ENCODE results near the gene PAK4. TPM values are rescaled to one million over a fixed set of nuclear protein-coding genes. Genes with fewer than 3 reads are reported as not detected.

PAK4 gene
- total RNA-seq, 2 experiments from 2014 or later, result 2.7 to 6.3 TPM

GRCh38 chr19:39173502-39173991, 48.0 kb downstream of the PAK4 start:
- H3K36me3 ChIP-seq (ENCODE audit: insufficient read depth, low read length), result peaks cover 45% of the 10 kb centered on the region
- H3K27ac ChIP-seq (ENCODE audit: low read depth in 1 of 2, low read length in 2 of 2), result no peak overlapping the region
- no peaks in the 10 kb centered on the region for H3K4me1 ChIP-seq (ENCODE audit: insufficient read depth, low read length)
- H3K27ac Mint-ChIP-seq, result no peak overlapping the region
- H3K27me3 ChIP-seq (ENCODE audit: control insufficient read depth in 1 of 2, insufficient read depth in 2 of 2, low read length in 2 of 2), result no peaks in the 10 kb centered on the region
- ATAC-seq (ENCODE audit: poor library complexity) (no peak), DNase-seq (no peak)
- intact Hi-C loops (cut with DNase I, micrococcal nuclease), result no loop called here
- no peaks in the 10 kb centered on the region for H3K4me1 Mint-ChIP-seq (ENCODE audit: low read depth)
- no peaks in the 10 kb centered on the region for H3K9me3 ChIP-seq (ENCODE audit: control insufficient read depth in 1 of 2, insufficient read depth in 1 of 2, low read length in 2 of 2)
- H3K36me3 Mint-ChIP-seq (ENCODE audit: low read depth), result peaks cover 37% of the 10 kb centered on the region
- H3K4me3 ChIP-seq (ENCODE audit: low read length), result no peak overlapping the region
- CTCF ChIA-PET, result no interaction called here
- no peaks in the 10 kb centered on the region for H3K27me3 Mint-ChIP-seq
- H3K9me3 Mint-ChIP-seq, result no peaks in the 10 kb centered on the region
- POLR2A ChIA-PET, result no interaction called here
- H3K4me3 Mint-ChIP-seq, result no peak overlapping the region
- TF ChIP-seq, protein P1, sequence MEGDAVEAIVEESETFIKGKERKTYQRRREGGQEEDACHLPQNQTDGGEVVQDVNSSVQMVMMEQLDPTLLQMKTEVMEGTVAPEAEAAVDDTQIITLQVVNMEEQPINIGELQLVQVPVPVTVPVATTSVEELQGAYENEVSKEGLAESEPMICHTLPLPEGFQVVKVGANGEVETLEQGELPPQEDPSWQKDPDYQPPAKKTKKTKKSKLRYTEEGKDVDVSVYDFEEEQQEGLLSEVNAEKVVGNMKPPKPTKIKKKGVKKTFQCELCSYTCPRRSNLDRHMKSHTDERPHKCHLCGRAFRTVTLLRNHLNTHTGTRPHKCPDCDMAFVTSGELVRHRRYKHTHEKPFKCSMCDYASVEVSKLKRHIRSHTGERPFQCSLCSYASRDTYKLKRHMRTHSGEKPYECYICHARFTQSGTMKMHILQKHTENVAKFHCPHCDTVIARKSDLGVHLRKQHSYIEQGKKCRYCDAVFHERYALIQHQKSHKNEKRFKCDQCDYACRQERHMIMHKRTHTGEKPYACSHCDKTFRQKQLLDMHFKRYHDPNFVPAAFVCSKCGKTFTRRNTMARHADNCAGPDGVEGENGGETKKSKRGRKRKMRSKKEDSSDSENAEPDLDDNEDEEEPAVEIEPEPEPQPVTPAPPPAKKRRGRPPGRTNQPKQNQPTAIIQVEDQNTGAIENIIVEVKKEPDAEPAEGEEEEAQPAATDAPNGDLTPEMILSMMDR (IDR thresholded peaks at IDR 0.05), result no peak

- Mint-ChIP-seq H3K27ac (no peak overlapping the region), H3K4me1 (ENCODE audit: low read depth) (no peaks in the 10 kb centered on the region), H3K4me3 (no peak overlapping the region), H3K9me3 (no peaks in the 10 kb centered on the region), H3K36me3 (ENCODE audit: low read depth) (peaks cover 31% of the 10 kb centered on the region), H3K27me3 (no peaks in the 10 kb centered on the region)
- Histone ChIP-seq H3K36me3 (ENCODE audit: insufficient read depth, low read length) (peaks cover 46% of the 10 kb centered on the region), H3K27ac (ENCODE audit: low read depth in 1 of 2, low read length in 2 of 2) (no peak overlapping the region), H3K4me3 (ENCODE audit: low read length) (no peak overlapping the region), H3K27me3 (ENCODE audit: control insufficient read depth in 1 of 2, insufficient read depth in 2 of 2, low read length in 2 of 2) (no peaks in the 10 kb centered on the region), H3K9me3 (ENCODE audit: control insufficient read depth in 1 of 2, insufficient read depth in 1 of 2, low read length in 2 of 2) (no peaks in the 10 kb centered on the region), H3K4me1 (ENCODE audit: insufficient read depth, low read length) (no peaks in the 10 kb centered on the region)
- DNase-seq (no peak), ATAC-seq (ENCODE audit: poor library complexity) (no peak)
- TF ChIP-seq, protein P1 (IDR thresholded peaks at IDR 0.05), result no peak
- intact Hi-C loops (cut with DNase I, micrococcal nuclease), result no loop called here
- CTCF ChIA-PET, result no interaction called here
- POLR2A ChIA-PET, result no interaction called here
Measured at GRCh38 chr19:39174142-39174541, 48.6 kb downstream of the PAK4 start.

DNA sequence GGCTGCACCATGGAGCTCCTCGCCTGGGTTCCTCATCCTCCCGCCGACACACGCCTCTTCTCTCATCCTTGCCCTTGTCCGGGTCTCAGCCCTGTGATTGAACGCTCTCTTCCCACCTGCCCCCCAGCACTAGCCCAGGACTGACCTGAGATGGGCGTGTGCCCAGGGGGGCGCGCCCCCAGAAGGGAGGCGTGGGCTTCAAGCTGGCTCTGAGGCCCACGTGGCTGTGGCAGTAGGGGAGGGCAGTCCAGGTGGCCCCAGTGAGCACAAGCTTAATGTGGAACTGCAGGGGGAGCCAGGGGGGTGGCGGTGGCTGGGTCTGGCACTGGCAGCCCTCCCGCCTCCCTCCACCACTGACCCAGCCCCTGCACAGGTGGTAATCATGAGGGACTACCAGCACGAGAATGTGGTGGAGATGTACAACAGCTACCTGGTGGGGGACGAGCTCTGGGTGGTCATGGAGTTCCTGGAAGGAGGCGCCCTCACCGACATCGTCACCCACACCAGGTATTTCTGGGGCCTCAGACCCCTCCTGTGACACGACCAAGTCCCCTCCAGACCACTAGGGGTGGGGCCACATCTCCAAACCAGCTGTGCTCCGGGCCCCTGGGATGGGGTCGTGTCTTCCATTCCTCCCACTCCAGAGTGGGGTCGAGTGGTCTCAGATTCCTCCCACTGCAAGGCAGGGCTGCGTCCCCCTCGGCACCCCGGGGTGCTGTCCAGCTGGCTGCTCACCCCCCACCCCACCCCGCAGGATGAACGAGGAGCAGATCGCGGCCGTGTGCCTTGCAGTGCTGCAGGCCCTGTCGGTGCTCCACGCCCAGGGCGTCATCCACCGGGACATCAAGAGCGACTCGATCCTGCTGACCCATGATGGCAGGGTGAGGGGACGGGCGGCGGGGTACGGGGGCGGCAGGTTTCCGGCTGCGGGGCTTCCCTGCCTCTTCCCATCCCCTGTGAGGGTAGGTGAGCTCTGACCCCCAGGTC, 49.3 kb downstream of the PAK4 start:
- Mint-ChIP-seq H3K36me3 (ENCODE audit: low read depth) (peaks cover 28% of the 10 kb centered on the region), H3K9me3 (no peaks in the 10 kb centered on the region), H3K4me1 (ENCODE audit: low read depth) (no peaks in the 10 kb centered on the region), H3K27me3 (no peaks in the 10 kb centered on the region), H3K4me3 (no peak overlapping the region), H3K27ac (no peak overlapping the region)
- no peak overlapping the region for H3K4me3 ChIP-seq (ENCODE audit: low read length)
- intact Hi-C loops (cut with DNase I, micrococcal nuclease), result no loop called here
- ChIA-PET CTCF (no interaction called here), POLR2A (no interaction called here)
- TF ChIP-seq, protein P1 (IDR thresholded peaks at IDR 0.05), result no peak
- DNase-seq, result no peak
- peaks cover 0 to 4% of the 10 kb centered on the region in 2 experiments for H3K9me3 ChIP-seq (ENCODE audit: control insufficient read depth in 1 of 2, insufficient read depth in 1 of 2, low read length in 2 of 2)
- no peak overlapping the region for H3K27ac ChIP-seq (ENCODE audit: low read depth in 1 of 2, low read length in 2 of 2)
- no peak for ATAC-seq (ENCODE audit: poor library complexity)
- no peaks in the 10 kb centered on the region for H3K27me3 ChIP-seq (ENCODE audit: control insufficient read depth in 1 of 2, insufficient read depth in 2 of 2, low read length in 2 of 2)
- peaks cover 46% of the 10 kb centered on the region for H3K36me3 ChIP-seq (ENCODE audit: insufficient read depth, low read length)
- no peaks in the 10 kb centered on the region for H3K4me1 ChIP-seq (ENCODE audit: insufficient read depth, low read length)

Data from CD4-positive, alpha-beta T cell (primary cell).